GM12878 (cell line): ENCODE results near the gene SMAGP. TPM values are rescaled to one million over a fixed set of nuclear protein-coding genes. Genes with fewer than 3 reads are reported as not detected.

Experiments
- ATF7 ChIP-seq: fragments of 450-650 bp; IDR thresholded peaks from 2 replicates; pipeline ENCODE4 v1.6.1; 2016; ENCODE audit warnings: low read depth, mild to moderate bottlenecking
- NBN ChIP-seq: fragments of 450-650 bp; IDR thresholded peaks from 2 replicates; pipeline ENCODE4 v1.6.1; 2016
- NFYA ChIP-seq: IDR thresholded peaks from 2 replicates; pipeline ENCODE4 v1.6.1; 2011; ENCODE audit warnings: low read depth, mild to moderate bottlenecking, low read length, improper control_type of control experiment, borderline replicate concordance
- NKRF ChIP-seq: fragments of 450-650 bp; conservative IDR thresholded peaks from 2 replicates; pipeline ENCODE4 v1.6.1; 2017; ENCODE audit warnings: mild to moderate bottlenecking, moderate library complexity
- PML ChIP-seq: IDR thresholded peaks from 2 replicates; pipeline ENCODE4 v1.6.1; 2012; ENCODE audit warnings: low read length, inconsistent platforms
- SPI1 ChIP-seq: IDR thresholded peaks from 2 replicates; pipeline ENCODE4 v1.6.1; 2011; ENCODE audit warnings: low read depth, mild to moderate bottlenecking, low read length, moderate library complexity, borderline replicate concordance; ENCODE audit not compliant: insufficient read depth
- USF2 ChIP-seq: IDR thresholded peaks from 2 replicates; pipeline ENCODE4 v1.6.1; 2011; ENCODE audit warnings: low read depth, low read length, improper control_type of control experiment, borderline replicate concordance
- WRNIP1 ChIP-seq: IDR thresholded peaks from 2 replicates; pipeline ENCODE4 v1.6.1; 2011; ENCODE audit warnings: low read depth, low read length, improper control_type of control experiment, borderline replicate concordance
- YY1 ChIP-seq: IDR thresholded peaks from 2 replicates; pipeline ENCODE4 v1.6.1; 2011; ENCODE audit warnings: low read depth, mild to moderate bottlenecking, low read length
- ZBED1 ChIP-seq: IDR thresholded peaks from 2 replicates; pipeline ENCODE4 v1.6.1; 2016; ENCODE audit warnings: borderline replicate concordance
- polyA plus RNA-seq, 11 experiments: library from polyadenylated mRNA; depleted of rRNA in 4 of 11; unstranded in 6 of 11; stranded (reverse) in 5 of 11; fragments of >200 nt; fragmentation: Nextera tagmentation in 4 of 11; fragmentation: Illumina TruSeq in 1 of 11; extraction: Ambion mirVana in 4 of 11; extraction: Trizol in 1 of 11; gene quantifications; 1 replicate in 1 of 11; 2 replicates in 10 of 11; pipeline versions ENCODE4 v1.2.1 to v1.2.3, GENCODE V29; 2011 to 2016; ENCODE audit warnings: inconsistent platforms in 2 of 11, missing spikeins in 2 of 11, low read depth in 1 of 11
- total RNA-seq, 4 experiments: library from RNA; depleted of rRNA in 3 of 4; stranded (reverse); fragments of >200 nt in 3 of 4; fragmentation: Illumina TruSeq in 1 of 4; extraction: Trizol in 1 of 4; gene quantifications; 2 replicates each; pipeline versions ENCODE4 v1.2.1 to v1.2.3, GENCODE V29; 2013 to 2021
- TF ChIP-seq, protein P1 (sequence below): fragments of 450-650 bp; IDR thresholded peaks from 2 replicates; pipeline ENCODE4 v1.6.1; 2018; ENCODE audit warnings: mild to moderate bottlenecking, low read depth, moderate library complexity; ENCODE audit not compliant: partially characterized antibody
- TF ChIP-seq, protein P2 (sequence below): fragments of 450-650 bp; IDR thresholded peaks from 2 replicates; pipeline ENCODE4 v1.6.1; 2017; ENCODE audit warnings: low read depth, mild to moderate bottlenecking, moderate library complexity

The SMAGP gene
- total and polyA plus RNA-seq, 10 of the 15 experiments (the other 5 are each of a cell fraction or from before 2014, with no cell fraction given): 0.42 to 7.1 (median 3.9) TPM

- TF ChIP-seq NFYA (no peak), PML (no peak), NKRF (no peak), USF2 (no peak), YY1 (0 out of 2 replicates have a peak, but pooled peaks have one; percentile 26), WRNIP1 (no peak), SPI1 (no peak), NBN (no peak), ZBED1 (no peak), ATF7 (no peak)
- TF ChIP-seq, protein P1, sequence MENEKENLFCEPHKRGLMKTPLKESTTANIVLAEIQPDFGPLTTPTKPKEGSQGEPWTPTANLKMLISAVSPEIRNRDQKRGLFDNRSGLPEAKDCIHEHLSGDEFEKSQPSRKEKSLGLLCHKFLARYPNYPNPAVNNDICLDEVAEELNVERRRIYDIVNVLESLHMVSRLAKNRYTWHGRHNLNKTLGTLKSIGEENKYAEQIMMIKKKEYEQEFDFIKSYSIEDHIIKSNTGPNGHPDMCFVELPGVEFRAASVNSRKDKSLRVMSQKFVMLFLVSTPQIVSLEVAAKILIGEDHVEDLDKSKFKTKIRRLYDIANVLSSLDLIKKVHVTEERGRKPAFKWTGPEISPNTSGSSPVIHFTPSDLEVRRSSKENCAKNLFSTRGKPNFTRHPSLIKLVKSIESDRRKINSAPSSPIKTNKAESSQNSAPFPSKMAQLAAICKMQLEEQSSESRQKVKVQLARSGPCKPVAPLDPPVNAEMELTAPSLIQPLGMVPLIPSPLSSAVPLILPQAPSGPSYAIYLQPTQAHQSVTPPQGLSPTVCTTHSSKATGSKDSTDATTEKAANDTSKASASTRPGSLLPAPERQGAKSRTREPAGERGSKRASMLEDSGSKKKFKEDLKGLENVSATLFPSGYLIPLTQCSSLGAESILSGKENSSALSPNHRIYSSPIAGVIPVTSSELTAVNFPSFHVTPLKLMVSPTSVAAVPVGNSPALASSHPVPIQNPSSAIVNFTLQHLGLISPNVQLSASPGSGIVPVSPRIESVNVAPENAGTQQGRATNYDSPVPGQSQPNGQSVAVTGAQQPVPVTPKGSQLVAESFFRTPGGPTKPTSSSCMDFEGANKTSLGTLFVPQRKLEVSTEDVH: no peak
- TF ChIP-seq, protein P2, sequence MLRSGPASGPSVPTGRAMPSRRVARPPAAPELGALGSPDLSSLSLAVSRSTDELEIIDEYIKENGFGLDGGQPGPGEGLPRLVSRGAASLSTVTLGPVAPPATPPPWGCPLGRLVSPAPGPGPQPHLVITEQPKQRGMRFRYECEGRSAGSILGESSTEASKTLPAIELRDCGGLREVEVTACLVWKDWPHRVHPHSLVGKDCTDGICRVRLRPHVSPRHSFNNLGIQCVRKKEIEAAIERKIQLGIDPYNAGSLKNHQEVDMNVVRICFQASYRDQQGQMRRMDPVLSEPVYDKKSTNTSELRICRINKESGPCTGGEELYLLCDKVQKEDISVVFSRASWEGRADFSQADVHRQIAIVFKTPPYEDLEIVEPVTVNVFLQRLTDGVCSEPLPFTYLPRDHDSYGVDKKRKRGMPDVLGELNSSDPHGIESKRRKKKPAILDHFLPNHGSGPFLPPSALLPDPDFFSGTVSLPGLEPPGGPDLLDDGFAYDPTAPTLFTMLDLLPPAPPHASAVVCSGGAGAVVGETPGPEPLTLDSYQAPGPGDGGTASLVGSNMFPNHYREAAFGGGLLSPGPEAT: no peak
Measured at GRCh38 chr12:51269174-51270066, 795 bp downstream of the SMAGP start (continued).
